ENCODE data around the gene TMEM120A.

Gene TMEM120A

GRCh38 chr7:75995052-75995471 is 667 bp upstream of the TMEM120A start:
- H3K9ac ChIP-seq (ENCODE audit: insufficient read length, low read depth), result peak overlapping the region; percentile 72
- peaks cover 13% of the 10 kb centered on the region for H3K4me1 ChIP-seq (ENCODE audit: insufficient read depth, insufficient read length)
- TF ChIP-seq ZNF274 (IDR thresholded peaks at IDR 0.05; ENCODE audit: low read depth, low read length) (no peak), SUZ12 (IDR thresholded peaks at IDR 0.05; ENCODE audit: extremely low read depth, insufficient read depth, insufficient read length) (no peak), YY1 (IDR thresholded peaks at IDR 0.05; ENCODE audit: insufficient read depth, insufficient read length) (no peak)
- H3K36me3 ChIP-seq (ENCODE audit: insufficient read depth, insufficient read length, low read length), result peaks cover 23% of the 10 kb centered on the region
- peak overlapping the region; percentile 32 for H3K4me3 ChIP-seq (ENCODE audit: insufficient read length, low read depth)
- no peak for DNase-seq (ENCODE audit: low read depth, low spot score)
- no peaks in the 10 kb centered on the region for H3K27me3 ChIP-seq (ENCODE audit: insufficient read depth, insufficient read length)
- no peaks in the 10 kb centered on the region for H3K9me3 ChIP-seq (ENCODE audit: insufficient read depth, low read length)

GRCh38 chr7:75993689-75994387 is 557 bp downstream of the TMEM120A start:
- peaks cover 27% of the 10 kb centered on the region for H3K36me3 ChIP-seq (ENCODE audit: insufficient read depth, insufficient read length, low read length)
- H3K9me3 ChIP-seq (ENCODE audit: insufficient read depth, low read length), result no peaks in the 10 kb centered on the region
- TF ChIP-seq YY1 (IDR thresholded peaks at IDR 0.05; ENCODE audit: insufficient read depth, insufficient read length) (no peak), SUZ12 (IDR thresholded peaks at IDR 0.05; ENCODE audit: extremely low read depth, insufficient read depth, insufficient read length) (no peak), ZNF274 (IDR thresholded peaks at IDR 0.05; ENCODE audit: low read depth, low read length) (no peak)
- H3K27me3 ChIP-seq (ENCODE audit: insufficient read depth, insufficient read length), result no peaks in the 10 kb centered on the region
- peak overlapping the region; percentile 80 for H3K9ac ChIP-seq (ENCODE audit: insufficient read length, low read depth)
- no peak for DNase-seq (ENCODE audit: low read depth, low spot score)
- peaks cover 23% of the 10 kb centered on the region for H3K4me1 ChIP-seq (ENCODE audit: insufficient read depth, insufficient read length)
- H3K4me3 ChIP-seq (ENCODE audit: insufficient read length, low read depth), result peak overlapping the region; percentile 77

GRCh38 chr7:75992083-75992755 is 2.2 kb downstream of the TMEM120A start:
- no peaks in the 10 kb centered on the region for H3K27me3 ChIP-seq (ENCODE audit: insufficient read depth, insufficient read length)
- H3K4me3 ChIP-seq (ENCODE audit: insufficient read length, low read depth), result no peak overlapping the region
- H3K36me3 ChIP-seq (ENCODE audit: insufficient read depth, insufficient read length, low read length), result peaks cover 36% of the 10 kb centered on the region
- H3K4me1 ChIP-seq (ENCODE audit: insufficient read depth, insufficient read length), result peaks cover 23% of the 10 kb centered on the region
- no peak overlapping the region for H3K9ac ChIP-seq (ENCODE audit: insufficient read length, low read depth)
- no peak for DNase-seq (ENCODE audit: low read depth, low spot score)
- no peak for TF ChIP-seq SUZ12 (IDR thresholded peaks at IDR 0.05; ENCODE audit: extremely low read depth, insufficient read depth, insufficient read length)
- H3K9me3 ChIP-seq (ENCODE audit: insufficient read depth, low read length), result no peaks in the 10 kb centered on the region

GRCh38 chr7:75991531-75992082 is 2.8 kb downstream of the TMEM120A start:
- Histone ChIP-seq H3K27me3 (ENCODE audit: insufficient read depth, insufficient read length) (no peaks in the 10 kb centered on the region), H3K4me3 (ENCODE audit: insufficient read length, low read depth) (no peak overlapping the region), H3K9ac (ENCODE audit: insufficient read length, low read depth) (no peak overlapping the region), H3K36me3 (ENCODE audit: insufficient read depth, insufficient read length, low read length) (peaks cover 35% of the 10 kb centered on the region), H3K4me1 (ENCODE audit: insufficient read depth, insufficient read length) (peaks cover 23% of the 10 kb centered on the region), H3K9me3 (ENCODE audit: insufficient read depth, low read length) (no peaks in the 10 kb centered on the region)
- DNase-seq (ENCODE audit: low read depth, low spot score), result no peak
- no peak for TF ChIP-seq ZNF274 (IDR thresholded peaks at IDR 0.05; ENCODE audit: low read depth, low read length)
- no peak for TF ChIP-seq SUZ12 (IDR thresholded peaks at IDR 0.05; ENCODE audit: extremely low read depth, insufficient read depth, insufficient read length)
- TF ChIP-seq YY1 (IDR thresholded peaks at IDR 0.05; ENCODE audit: insufficient read depth, insufficient read length), result no peak

GRCh38 chr7:75989500-75990388 is 4.7 kb downstream of the TMEM120A start:
- H3K9ac ChIP-seq (ENCODE audit: insufficient read length, low read depth), result no peak overlapping the region
- no peaks in the 10 kb centered on the region for H3K27me3 ChIP-seq (ENCODE audit: insufficient read depth, insufficient read length)
- H3K4me3 ChIP-seq (ENCODE audit: insufficient read length, low read depth), result no peak overlapping the region
- H3K9me3 ChIP-seq (ENCODE audit: insufficient read depth, low read length), result no peaks in the 10 kb centered on the region
- DNase-seq (ENCODE audit: low read depth, low spot score), result no peak
- no peak for TF ChIP-seq SUZ12 (IDR thresholded peaks at IDR 0.05; ENCODE audit: extremely low read depth, insufficient read depth, insufficient read length)
- TF ChIP-seq ZNF274 (IDR thresholded peaks at IDR 0.05; ENCODE audit: low read depth, low read length), result no peak
- no peak for TF ChIP-seq YY1 (IDR thresholded peaks at IDR 0.05; ENCODE audit: insufficient read depth, insufficient read length)
- H3K36me3 ChIP-seq (ENCODE audit: insufficient read depth, insufficient read length, low read length), result peaks cover 35% of the 10 kb centered on the region
- peaks cover 19% of the 10 kb centered on the region for H3K4me1 ChIP-seq (ENCODE audit: insufficient read depth, insufficient read length)

- H3K27me3 ChIP-seq (ENCODE audit: insufficient read depth, insufficient read length), result no peaks in the 10 kb centered on the region
- DNase-seq (ENCODE audit: low read depth, low spot score), result no peak
- no peak overlapping the region for H3K9ac ChIP-seq (ENCODE audit: insufficient read length, low read depth)
- H3K36me3 ChIP-seq (ENCODE audit: insufficient read depth, insufficient read length, low read length), result peaks cover 41% of the 10 kb centered on the region
- H3K4me1 ChIP-seq (ENCODE audit: insufficient read depth, insufficient read length), result peaks cover 19% of the 10 kb centered on the region
- no peak overlapping the region for H3K4me3 ChIP-seq (ENCODE audit: insufficient read length, low read depth)
- no peaks in the 10 kb centered on the region for H3K9me3 ChIP-seq (ENCODE audit: insufficient read depth, low read length)
- TF ChIP-seq YY1 (IDR thresholded peaks at IDR 0.05; ENCODE audit: insufficient read depth, insufficient read length) (no peak), ZNF274 (IDR thresholded peaks at IDR 0.05; ENCODE audit: low read depth, low read length) (no peak), SUZ12 (IDR thresholded peaks at IDR 0.05; ENCODE audit: extremely low read depth, insufficient read depth, insufficient read length) (no peak)
Observed at GRCh38 chr7:75988568-75989499, 5.6 kb downstream of the TMEM120A start.
